Fibroblast of the aortic adventitia (primary cell): ENCODE results near the gene LAMB3. TPM values are rescaled to one million over a fixed set of nuclear protein-coding genes. Genes with fewer than 3 reads are reported as not detected.

ENCODE experiments used
- total RNA-seq: library from RNA; depleted of rRNA; stranded (reverse); fragments of >200 nt; gene quantifications from 2 replicates; pipeline ENCODE4 v1.2.3, GENCODE V29; 2012; ENCODE audit warnings: low replicate concordance

The LAMB3 gene
- total RNA-seq, 1 donor, result 10.3 TPM

Other genes with a start within 250 kb of the LAMB3 start
- gene CAMK1G, start 68.7 kb downstream of the LAMB3 start, total RNA-seq, result 0.90 and 1.1 TPM in 2 replicates
- 23.0 and 146 TPM in 2 replicates for gene G0S2, start 23.0 kb upstream of the LAMB3 start, total RNA-seq
- 6.3 and 33.3 TPM in 2 replicates for gene HSD11B1, start 52.4 kb upstream of the LAMB3 start, total RNA-seq
- gene TRAF3IP3, start 103.6 kb upstream of the LAMB3 start, total RNA-seq, result 0.65 TPM in 1 of 2 replicates, not detected in the other
- 2.4 and 3.6 TPM in 2 replicates for gene C1orf74, start 132.1 kb upstream of the LAMB3 start, total RNA-seq
- gene IRF6, start 153.7 kb upstream of the LAMB3 start, total RNA-seq, result 3.1 TPM in 1 of 2 replicates, not detected in the other
- gene UTP25, start 175.5 kb upstream of the LAMB3 start, total RNA-seq, result 11.2 and 32.6 TPM in 2 replicates